ENCODE measurements around the gene NANOS3. TPM values are rescaled to one million over a fixed set of nuclear protein-coding genes. Genes with fewer than 3 reads are reported as not detected.

Gene NANOS3
- total and polyA plus RNA-seq, 9 of the 15 experiments (the other 6 are each of a cell fraction or from before 2014, with no cell fraction given): not detected

DNA sequence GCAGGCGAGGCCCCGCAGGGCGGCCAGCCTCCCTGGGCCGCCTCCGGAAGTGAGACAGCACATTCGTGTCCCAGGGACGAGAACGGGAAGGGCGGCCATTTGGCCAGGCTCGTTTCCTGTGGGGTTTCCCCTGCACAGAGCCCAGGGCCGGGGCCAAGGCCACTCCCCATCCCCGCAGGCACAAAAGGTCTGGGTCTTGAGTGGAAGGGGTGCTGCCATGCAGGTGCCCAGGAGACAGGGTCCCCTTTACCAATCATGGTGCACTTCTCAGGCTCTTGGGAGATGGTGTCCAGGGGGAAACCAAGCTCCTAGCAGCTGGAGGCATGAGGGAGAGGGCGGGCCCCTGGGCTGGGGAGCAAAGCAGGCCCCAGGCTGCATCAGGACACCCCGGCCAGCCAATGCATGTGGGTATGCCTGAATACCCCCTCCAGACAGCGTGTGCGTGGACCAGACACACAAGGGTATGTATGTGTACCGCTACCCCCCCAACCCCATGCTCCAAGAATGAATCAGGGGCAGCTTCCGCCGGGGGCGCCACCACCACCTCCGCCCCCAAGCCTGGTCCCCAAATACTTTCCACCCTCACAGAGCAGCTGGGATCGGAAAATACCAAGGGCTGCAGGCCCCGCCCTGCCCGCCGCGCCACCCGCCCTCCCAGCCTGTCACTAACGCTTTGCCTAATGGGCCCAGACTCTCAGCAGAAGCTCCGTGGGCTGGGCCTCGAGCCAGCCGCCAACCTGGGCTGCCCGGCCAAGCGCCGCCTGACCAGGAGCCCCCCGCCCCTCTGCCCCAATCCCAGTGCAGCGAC is 37.6 kb upstream of the NANOS3 start (continued):
- TF ChIP-seq, protein P1, sequence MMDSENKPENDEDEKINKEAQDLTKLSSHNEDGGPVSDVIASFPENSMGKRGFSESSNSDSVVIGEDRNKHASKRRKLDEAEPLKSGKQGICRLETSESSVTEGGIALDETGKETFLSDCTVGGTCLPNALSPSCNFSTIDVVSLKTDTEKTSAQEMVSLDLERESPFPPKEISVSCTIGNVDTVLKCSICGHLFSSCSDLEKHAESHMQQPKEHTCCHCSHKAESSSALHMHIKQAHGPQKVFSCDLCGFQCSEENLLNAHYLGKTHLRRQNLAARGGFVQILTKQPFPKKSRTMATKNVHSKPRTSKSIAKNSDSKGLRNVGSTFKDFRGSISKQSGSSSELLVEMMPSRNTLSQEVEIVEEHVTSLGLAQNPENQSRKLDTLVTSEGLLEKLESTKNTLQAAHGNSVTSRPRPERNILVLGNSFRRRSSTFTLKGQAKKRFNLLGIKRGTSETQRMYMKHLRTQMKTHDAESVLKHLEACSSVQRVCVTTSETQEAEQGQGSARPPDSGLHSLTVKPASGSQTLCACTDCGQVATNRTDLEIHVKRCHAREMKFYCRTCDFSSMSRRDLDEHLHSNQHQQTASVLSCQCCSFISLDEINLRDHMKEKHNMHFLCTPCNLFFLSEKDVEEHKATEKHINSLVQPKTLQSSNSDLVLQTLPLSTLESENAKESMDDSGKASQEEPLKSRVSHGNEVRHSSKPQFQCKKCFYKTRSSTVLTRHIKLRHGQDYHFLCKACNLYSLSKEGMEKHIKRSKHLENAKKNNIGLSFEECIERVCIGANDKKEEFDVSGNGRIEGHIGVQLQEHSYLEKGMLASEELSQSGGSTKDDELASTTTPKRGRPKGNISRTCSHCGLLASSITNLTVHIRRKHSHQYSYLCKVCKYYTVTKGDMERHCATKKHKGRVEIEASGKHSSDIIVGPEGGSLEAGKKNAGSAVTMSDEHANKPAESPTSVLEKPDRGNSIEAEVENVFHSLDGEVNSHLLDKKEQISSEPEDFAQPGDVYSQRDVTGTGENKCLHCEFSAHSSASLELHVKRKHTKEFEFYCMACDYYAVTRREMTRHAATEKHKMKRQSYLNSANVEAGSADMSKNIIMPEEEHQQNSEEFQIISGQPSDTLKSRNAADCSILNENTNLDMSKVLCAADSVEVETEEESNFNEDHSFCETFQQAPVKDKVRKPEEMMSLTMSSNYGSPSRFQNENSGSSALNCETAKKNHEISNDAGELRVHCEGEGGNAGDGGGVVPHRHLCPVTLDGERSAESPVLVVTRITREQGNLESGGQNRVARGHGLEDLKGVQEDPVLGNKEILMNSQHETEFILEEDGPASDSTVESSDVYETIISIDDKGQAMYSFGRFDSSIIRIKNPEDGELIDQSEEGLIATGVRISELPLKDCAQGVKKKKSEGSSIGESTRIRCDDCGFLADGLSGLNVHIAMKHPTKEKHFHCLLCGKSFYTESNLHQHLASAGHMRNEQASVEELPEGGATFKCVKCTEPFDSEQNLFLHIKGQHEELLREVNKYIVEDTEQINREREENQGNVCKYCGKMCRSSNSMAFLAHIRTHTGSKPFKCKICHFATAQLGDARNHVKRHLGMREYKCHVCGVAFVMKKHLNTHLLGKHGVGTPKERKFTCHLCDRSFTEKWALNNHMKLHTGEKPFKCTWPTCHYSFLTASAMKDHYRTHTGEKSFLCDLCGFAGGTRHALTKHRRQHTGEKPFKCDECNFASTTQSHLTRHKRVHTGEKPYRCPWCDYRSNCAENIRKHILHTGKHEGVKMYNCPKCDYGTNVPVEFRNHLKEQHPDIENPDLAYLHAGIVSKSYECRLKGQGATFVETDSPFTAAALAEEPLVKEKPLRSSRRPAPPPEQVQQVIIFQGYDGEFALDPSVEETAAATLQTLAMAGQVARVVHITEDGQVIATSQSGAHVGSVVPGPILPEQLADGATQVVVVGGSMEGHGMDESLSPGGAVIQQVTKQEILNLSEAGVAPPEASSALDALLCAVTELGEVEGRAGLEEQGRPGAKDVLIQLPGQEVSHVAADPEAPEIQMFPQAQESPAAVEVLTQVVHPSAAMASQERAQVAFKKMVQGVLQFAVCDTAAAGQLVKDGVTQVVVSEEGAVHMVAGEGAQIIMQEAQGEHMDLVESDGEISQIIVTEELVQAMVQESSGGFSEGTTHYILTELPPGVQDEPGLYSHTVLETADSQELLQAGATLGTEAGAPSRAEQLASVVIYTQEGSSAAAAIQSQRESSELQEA (IDR thresholded peaks at IDR 0.05; ENCODE audit: low read depth): no peak
- TF ChIP-seq TCF7L2 (IDR thresholded peaks at IDR 0.05; ENCODE audit: low read depth, low read length) (no peak), CREBBP (IDR thresholded peaks at IDR 0.05; ENCODE audit: low read depth, low read length) (no peak), TEAD4 (IDR thresholded peaks at IDR 0.05; ENCODE audit: low read length) (no peak; the same call in 1 of the 2 replicates), TEAD4 (CRISPR knock-in tag; IDR thresholded peaks at IDR 0.05; ENCODE audit: borderline replicate concordance) (no peak), CBX5 (IDR thresholded peaks at IDR 0.05; ENCODE audit: borderline replicate concordance, low read depth) (no peak), IRF2 (CRISPR knock-in tag; IDR thresholded peaks at IDR 0.05) (peak; percentile 75; the same call in 1 of the 2 replicates)
- TF ChIP-seq, protein P2, sequence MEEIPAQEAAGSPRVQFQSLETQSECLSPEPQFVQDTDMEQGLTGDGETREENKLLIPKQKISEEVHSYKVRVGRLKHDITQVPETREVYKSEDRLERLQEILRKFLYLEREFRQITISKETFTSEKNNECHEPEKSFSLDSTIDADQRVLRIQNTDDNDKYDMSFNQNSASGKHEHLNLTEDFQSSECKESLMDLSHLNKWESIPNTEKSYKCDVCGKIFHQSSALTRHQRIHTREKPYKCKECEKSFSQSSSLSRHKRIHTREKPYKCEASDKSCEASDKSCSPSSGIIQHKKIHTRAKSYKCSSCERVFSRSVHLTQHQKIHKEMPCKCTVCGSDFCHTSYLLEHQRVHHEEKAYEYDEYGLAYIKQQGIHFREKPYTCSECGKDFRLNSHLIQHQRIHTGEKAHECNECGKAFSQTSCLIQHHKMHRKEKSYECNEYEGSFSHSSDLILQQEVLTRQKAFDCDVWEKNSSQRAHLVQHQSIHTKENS (CRISPR knock-in tag; IDR thresholded peaks at IDR 0.05): no peak
